GM21390 (cell line): ENCODE results near the gene TAB2.
"Not testable (repeated sequence)": the region's sequence is repeated elsewhere in the genome, so short reads cannot be mapped to it uniquely, and the experiment has no call there.

ENCODE experiments used
- ATAC-seq: cut with Tn5 transposase; IDR thresholded peaks from one replicate; pipeline ENCODE4 v1.9.1; 2021; ENCODE audit not compliant: unreplicated experiment

Gene TAB2

DNA sequence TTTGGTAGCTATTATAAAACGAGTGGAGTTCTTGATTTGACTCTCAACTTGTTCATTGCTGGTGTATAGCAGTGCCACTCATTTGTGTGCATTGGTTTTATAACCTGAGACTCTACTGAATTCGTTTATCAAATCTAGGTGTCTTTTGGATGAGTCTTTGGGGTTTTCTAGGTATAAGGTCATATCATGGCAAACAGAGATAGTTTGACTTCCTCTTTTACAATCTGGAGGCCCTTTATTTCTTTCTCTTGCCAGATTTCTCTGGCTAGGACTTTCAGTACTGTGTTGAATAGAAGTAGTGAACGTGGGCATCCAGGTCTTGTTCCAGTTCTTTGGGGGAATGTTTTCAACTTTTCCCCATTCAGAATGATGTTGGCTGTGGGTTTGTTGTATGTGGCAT lies 121.3 kb downstream of the TAB2 start:
- ATAC-seq = peak; percentile 80

- no peak for ATAC-seq
Measured at GRCh38 chr6:149439626-149440025, 122.1 kb downstream of the TAB2 start.

GRCh38 chr6:149440735-149441671 lies 123.5 kb downstream of the TAB2 start:
- ATAC-seq = no peak

DNA sequence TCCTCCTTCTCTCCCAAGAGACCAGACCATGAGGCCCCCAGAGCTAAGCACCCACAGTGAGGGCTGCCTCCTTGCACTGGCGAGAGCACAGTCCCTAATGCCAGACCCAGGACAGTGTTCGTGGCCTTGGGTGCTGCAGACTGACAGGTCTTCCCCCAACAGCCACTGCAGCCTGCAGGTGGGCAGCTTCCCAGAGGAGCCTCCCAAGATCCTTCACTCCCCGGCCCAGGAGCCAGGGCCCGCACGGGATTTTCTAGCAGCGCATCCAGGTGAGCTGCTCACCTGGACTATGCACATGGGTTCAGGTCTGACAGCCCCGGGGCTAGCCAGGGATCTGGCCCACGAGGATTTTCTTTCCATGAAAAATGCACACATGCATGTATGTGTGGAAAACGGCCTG lies 124.2 kb downstream of the TAB2 start:
- no peak for ATAC-seq

- no peak for ATAC-seq
Measured at GRCh38 chr6:149443411-149444181, 126.1 kb downstream of the TAB2 start.

- ATAC-seq = not testable (repeated sequence)
Measured at GRCh38 chr6:149444360-149445094, 127.0 kb downstream of the TAB2 start.

DNA sequence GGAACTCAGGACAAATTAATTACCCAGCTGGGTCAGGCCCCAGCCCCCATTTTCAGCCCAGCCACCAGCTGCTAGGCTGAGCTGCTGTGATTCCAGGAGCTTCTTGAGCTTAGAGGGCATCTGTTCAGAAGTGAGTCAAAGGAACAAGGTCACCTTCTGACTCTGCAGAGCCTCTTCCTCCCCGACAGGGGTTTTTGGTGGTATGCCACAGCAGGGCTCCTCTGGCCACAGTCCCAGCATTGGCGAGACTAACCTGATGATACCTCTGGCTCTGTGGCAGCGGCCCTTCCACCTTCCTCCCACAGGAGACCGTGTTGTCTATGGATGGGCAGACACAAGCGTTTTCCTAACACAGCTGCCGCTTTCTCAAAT lies 127.6 kb downstream of the TAB2 start:
- ATAC-seq = no peak

- no peak for ATAC-seq
Measured at GRCh38 chr6:149445573-149445972, 128.1 kb downstream of the TAB2 start.

DNA sequence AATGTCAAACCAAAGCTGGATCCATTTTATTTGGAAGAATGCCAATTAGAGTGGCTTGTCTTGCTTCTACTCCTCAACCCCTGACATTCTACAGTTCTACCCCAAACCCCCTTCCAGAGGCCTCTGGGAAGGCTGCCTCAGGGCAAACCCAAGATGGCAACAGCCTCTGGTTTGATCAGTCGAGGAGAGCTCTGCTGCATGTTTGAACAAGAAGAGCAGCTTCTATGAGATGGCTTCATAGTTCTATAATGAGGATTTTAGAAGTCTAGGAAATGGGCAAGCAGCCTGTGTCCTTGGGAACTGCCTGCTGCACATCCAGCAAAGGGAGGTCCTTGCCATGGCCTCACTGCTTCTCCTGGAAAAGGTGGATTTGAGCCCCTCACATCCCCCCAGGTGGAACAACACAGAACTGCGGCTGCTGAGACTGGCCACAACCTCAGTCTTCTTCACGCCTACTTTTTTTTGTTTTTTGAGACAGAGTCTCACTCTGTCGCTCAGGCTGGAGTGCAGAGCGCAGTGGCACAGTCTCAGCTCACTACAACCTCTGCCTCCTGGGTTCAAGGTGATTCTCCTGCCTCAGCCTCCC lies 129.4 kb downstream of the TAB2 start:
- no peak for ATAC-seq

GRCh38 chr6:149448821-149449453 lies 131.4 kb downstream of the TAB2 start:
- ATAC-seq = no peak

DNA sequence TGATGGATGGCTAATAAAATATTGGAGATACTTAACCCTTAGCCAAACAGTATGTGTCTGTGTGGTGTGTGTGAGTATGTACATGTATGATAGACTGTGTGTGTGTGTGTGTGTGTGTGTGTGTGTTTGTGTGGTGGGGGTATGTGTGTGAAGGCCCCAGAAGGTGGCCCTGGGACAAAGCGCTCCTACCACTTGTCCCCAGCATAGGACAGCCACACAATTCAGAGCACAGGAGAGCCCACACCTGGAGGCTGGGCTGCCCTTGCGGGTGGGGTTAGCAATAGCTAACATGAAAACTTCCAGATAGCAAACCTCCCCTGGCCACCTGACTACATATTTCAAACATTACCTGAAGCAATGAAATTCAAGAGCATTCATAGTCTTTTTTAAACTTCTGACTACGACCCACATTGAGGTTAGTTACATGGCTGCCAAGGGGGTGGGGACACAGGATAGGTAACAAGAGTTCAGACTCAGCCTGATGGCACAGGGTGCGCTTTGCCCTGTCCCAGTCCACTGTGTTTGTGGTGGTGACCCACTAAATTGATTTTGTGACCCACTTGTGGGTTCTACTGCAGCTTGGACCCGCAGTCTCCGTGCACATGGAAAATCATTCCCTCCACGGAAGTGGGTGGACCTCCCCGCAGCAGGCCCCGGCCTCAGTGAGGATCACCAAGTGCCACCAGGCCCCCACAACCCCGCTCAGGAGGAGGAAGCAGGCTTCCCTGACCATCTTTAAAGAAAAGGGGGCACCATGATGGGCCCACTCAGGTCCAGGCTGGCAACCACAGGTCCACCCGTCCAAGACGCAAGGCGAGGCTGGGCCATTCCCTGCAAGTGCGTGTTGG lies 132.5 kb downstream of the TAB2 start:
- ATAC-seq = no peak

DNA sequence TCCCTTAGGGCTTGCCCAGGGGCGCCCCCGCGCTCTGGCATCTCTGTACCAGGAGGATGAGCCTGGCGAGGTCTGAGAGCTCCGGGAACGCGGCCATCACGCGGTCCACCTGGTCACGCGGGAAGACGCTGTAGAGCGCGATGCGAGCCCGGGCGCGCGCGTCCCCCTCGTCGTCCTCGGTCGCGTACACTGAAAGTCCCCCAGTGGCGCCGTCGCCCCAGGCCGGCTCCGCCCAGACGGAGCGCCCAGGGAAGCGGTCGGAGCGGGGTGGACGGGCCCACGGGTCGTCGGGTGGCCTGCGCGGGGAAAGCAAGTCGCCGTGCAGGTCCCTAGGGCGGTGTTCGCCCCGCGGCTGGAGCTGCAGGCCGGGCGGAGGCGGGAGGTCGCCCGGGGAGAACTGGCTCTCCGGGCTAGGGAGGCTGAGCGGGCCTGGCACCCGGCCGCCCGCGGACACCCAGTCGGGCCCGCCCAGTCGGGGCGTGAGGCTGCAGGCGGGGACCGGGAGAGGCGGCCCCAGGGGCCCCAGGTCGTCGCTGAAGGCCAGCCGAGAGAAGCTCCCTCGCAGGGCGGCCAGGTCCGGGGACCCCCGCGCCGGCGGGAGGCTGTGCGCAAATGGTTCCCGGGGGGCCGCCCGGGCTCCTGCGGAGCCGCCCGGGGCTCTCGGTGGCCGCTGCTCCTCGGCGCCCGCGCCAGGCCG lies 133.3 kb downstream of the TAB2 start:
- ATAC-seq = no peak

- no peak for ATAC-seq
Measured at GRCh38 chr6:149451376-149452036, 134.0 kb downstream of the TAB2 start.

DNA sequence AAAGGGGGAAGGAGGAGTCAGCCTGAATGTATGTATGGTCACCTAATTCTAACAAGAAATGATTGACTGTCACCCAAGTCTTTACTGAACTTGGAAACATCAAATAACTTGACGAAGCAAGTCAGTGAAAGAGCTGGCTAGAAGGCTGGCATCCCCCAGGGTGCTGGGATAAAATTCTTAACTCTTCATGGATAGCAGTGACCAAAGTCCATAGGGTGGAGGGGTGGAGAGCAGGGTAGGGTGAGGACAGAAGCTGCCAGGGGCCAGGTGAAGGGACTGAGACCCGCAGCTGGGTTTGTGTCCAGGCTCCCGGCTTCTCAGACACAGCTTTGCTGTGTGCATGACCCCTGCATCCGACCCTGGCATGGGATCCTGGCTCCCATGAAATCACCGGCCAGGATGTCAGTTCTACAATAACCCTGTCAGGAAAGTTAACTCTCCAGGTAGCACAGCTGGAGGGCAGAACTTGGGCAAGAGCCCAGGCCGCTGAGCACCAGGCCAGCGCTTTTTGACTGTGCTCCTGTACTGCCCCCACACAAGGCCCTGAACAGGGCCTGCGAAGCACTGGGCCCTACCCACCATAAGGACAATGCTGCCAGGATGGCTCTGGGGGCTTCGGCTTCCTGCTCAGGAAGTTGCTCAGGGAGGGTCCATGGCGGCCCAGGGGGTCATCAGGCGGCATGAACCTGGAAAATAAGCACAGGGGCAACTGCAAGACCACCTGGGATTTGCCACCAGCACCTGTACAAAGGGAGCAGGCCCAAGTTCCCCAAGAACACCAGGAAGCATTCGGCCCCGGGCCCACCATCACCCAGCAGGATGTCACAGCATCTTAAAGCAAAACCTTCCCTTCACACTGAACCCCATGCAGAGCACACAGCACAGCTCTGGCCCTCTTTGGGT lies 134.8 kb downstream of the TAB2 start:
- ATAC-seq = no peak

DNA sequence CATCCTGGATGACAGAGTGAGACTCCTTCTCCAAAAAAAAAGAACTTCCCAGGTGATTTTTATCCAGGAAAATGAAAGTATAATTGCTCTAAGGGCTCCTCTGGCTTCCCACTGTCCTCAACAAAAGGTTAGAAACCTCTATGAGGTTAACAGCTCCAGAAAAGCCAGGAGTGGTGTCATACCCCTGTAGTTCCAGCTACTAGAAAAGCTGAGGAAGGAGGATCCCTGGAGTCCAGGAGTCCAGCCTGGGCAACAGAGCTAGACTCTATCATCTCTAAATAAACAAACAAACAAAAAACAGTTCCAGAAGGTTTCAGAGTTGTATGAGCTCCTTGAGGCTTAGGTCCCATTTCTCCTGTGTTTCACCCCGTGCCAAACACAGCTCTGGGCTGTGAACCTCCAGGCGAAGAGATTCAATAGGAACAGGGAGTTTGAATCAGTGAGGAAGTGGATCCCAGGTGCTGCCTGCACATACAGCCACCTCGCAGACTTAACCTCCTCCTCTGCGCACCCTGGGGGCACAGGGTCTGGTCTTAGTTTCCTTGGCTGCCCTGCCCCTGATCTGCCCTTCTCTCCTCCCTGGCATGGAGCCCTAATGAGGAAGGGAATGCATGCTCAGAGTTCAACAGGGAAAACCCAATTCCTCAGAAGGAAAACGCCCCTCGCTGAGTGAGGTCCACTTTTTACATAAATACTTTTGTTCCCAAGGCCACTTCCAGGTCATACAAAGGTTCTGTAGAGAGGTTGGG lies 136.3 kb downstream of the TAB2 start:
- no peak for ATAC-seq

GRCh38 chr6:149454346-149454848 lies 136.9 kb downstream of the TAB2 start:
- no peak for ATAC-seq
